Left ventricle myocardium inferior (tissue), 1 donor: ENCODE results near the gene DDX10. TPM values are rescaled to one million over a fixed set of nuclear protein-coding genes. Genes with fewer than 3 reads are reported as not detected.

Experiments used
- DNase-seq: peaks from one replicate; pipeline ENCODE4 v3.0.0-alpha.2; 2020
- H3K27ac ChIP-seq: fragments of 200-600 bp; replicated peaks from 2 replicates; pipeline ENCODE4 v1.8.0; 2021
- H3K27me3 ChIP-seq: fragments of 200-600 bp; 2 replicates; pipeline ENCODE4 v1.8.0; 2021; ENCODE audit warnings: low read depth
- H3K36me3 ChIP-seq: fragments of 200-600 bp; 2 replicates; pipeline ENCODE4 v1.8.0; 2021
- H3K4me1 ChIP-seq: fragments of 200-600 bp; 2 replicates; pipeline ENCODE4 v1.8.0; 2021
- H3K4me3 ChIP-seq: fragments of 200-600 bp; 2 replicates; pipeline ENCODE4 v1.8.0; 2021; ENCODE audit warnings: mild to moderate bottlenecking, moderate library complexity
- H3K9me3 ChIP-seq: fragments of 200-600 bp; replicated peaks from 2 replicates; pipeline ENCODE4 v1.8.0; 2021
- intact Hi-C: fragments of 100-400 bp; cut with micrococcal nuclease; formaldehyde crosslinking; loops from one replicate; pipeline ENCODE4 v1.11.0; 2022
- total RNA-seq: library from RNA; stranded (reverse); fragmentation: NEBNext Ultra II Directional; extraction: Animal tissue kit (Norgen Biotek cat#: 25700); gene quantifications from one replicate; pipeline ENCODE4 v1.2.1, GENCODE V29; 2021
- TF ChIP-seq, protein P1 (sequence below): fragments of 200-600 bp; IDR thresholded peaks from 2 replicates; pipeline ENCODE4 v1.8.0; 2021; ENCODE audit warnings: antibody characterized with exemption, mild to moderate bottlenecking, borderline replicate concordance
- donor health status: DM: no; HTN: yes; CAD: no; lungs with severe emphysema.

DDX10 gene
- total RNA-seq, 1 donor from 2014 or later: 11.7 TPM

DNA sequence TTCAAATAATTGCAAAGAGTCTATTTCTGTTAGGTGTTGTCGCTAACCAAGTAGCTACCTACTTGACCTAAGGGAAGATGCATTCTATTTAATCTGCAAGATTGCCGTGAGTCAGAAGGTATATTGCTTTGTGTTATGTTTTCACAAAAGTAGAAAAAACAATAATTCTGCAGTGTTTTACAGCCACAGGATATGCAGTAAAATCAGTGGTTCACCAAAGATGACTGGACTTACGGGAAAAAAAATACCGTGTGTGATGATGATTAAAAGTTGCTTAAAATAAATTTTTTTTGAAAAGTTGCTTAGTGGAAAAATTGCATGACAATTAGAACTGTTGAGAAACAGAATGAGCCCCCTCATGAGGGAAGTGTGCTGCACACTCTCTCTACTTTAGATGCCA is 209.1 kb downstream of the DDX10 start:
- H3K27me3 ChIP-seq: no peaks in the 10 kb centered on the region
- TF ChIP-seq, protein P1, sequence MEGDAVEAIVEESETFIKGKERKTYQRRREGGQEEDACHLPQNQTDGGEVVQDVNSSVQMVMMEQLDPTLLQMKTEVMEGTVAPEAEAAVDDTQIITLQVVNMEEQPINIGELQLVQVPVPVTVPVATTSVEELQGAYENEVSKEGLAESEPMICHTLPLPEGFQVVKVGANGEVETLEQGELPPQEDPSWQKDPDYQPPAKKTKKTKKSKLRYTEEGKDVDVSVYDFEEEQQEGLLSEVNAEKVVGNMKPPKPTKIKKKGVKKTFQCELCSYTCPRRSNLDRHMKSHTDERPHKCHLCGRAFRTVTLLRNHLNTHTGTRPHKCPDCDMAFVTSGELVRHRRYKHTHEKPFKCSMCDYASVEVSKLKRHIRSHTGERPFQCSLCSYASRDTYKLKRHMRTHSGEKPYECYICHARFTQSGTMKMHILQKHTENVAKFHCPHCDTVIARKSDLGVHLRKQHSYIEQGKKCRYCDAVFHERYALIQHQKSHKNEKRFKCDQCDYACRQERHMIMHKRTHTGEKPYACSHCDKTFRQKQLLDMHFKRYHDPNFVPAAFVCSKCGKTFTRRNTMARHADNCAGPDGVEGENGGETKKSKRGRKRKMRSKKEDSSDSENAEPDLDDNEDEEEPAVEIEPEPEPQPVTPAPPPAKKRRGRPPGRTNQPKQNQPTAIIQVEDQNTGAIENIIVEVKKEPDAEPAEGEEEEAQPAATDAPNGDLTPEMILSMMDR: no peak
- peaks cover 11% of the 10 kb centered on the region for H3K4me1 ChIP-seq
- H3K36me3 ChIP-seq: no peaks in the 10 kb centered on the region
- H3K9me3 ChIP-seq: no peaks in the 10 kb centered on the region
- no peak for DNase-seq
- intact Hi-C loops: no loop called here
- H3K27ac ChIP-seq: no peak overlapping the region
- no peak overlapping the region for H3K4me3 ChIP-seq

DNA sequence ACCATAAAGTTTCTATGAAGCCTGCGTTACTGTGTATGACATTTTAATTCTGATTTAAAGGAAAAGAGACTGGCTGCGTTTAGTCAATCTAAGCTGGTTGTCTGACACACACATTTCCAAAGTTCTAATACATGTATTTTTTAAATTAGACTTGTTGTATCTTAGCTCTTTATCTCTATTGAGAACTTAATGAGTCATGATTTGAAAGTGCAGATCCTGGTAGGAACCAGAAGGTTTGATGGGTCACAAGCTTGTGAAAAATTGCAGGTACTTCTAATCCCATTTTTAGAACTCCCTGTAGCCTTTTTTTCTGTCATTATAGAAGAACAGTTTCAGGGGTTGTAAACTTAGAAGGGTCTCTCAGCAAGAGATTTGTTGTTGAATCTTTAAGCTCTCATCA is 210.3 kb downstream of the DDX10 start:
- no peak overlapping the region for H3K4me3 ChIP-seq
- no peak overlapping the region for H3K27ac ChIP-seq
- H3K4me1 ChIP-seq: peaks cover 7% of the 10 kb centered on the region
- DNase-seq: no peak
- H3K9me3 ChIP-seq: no peaks in the 10 kb centered on the region
- TF ChIP-seq, protein P1: no peak
- intact Hi-C loops: no loop called here
- no peaks in the 10 kb centered on the region for H3K27me3 ChIP-seq
- no peaks in the 10 kb centered on the region for H3K36me3 ChIP-seq

DNA sequence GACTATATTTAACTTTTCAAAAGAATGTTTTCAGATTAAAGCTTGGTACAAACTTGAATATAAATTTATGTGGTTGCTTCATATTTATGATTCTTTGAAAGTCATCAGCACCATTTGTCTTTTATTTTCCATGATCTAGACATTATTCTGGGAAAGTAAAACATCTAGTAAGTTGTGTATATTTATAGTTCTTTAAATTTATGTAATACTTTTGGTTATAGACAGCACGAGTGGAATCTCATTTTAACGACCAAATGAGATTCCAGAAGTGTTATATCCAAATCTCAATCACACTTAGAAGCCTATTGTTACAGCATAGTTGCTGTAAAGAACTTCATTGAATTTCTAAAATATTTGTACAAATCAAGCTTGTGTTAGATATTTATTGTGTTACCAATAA is 212.3 kb downstream of the DDX10 start:
- TF ChIP-seq, protein P1: no peak
- Histone ChIP-seq H3K4me3 (no peak overlapping the region), H3K27me3 (no peaks in the 10 kb centered on the region), H3K36me3 (no peaks in the 10 kb centered on the region), H3K9me3 (no peaks in the 10 kb centered on the region), H3K4me1 (no peaks in the 10 kb centered on the region), H3K27ac (no peak overlapping the region)
- DNase-seq: no peak
- intact Hi-C loops: no loop called here

DNA sequence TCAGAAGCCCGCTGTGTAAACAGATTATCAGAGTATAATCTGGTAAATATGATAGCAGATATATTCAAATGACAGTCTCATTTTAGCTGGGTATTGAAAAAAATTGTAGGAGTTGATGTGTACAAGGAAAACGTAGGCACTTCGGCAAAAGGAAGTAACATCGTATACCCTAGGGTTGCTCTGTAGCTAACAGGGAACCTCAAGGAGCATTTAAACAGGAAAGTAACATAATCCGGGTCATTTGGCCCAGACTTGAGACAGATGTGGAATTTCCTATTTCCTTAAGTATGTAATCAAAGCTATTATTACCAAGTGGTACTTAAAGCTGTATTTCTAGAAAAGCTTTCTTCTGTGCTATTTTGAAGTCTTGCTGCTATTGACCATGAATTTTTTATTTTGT is 215.6 kb downstream of the DDX10 start:
- Histone ChIP-seq H3K4me3 (no peak overlapping the region), H3K27me3 (no peaks in the 10 kb centered on the region), H3K27ac (no peak overlapping the region), H3K4me1 (no peaks in the 10 kb centered on the region), H3K9me3 (no peaks in the 10 kb centered on the region), H3K36me3 (no peaks in the 10 kb centered on the region)
- TF ChIP-seq, protein P1: no peak
- DNase-seq: no peak
- intact Hi-C loops: no loop called here

DNA sequence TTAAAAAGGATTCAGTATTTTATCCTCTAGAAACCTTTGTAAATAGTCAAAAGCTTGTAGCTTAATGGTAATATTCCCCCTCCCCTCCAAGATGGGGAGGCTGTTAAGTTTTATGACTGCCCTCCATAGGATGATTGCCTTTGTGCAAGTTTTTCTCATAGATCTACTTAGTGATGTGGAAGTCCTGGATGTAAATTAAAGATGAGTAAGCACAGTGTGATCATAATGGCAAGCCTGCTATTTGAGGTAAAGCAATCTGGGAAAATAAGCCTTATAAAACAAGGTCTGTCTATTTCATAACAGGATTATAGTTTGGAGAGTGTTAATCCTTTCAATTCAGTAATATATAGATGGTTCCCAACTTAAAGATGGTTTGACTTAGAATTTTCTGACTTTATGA is 216.3 kb downstream of the DDX10 start:
- Histone ChIP-seq H3K4me3 (no peak overlapping the region), H3K27ac (no peak overlapping the region), H3K27me3 (no peaks in the 10 kb centered on the region), H3K36me3 (no peaks in the 10 kb centered on the region), H3K4me1 (no peaks in the 10 kb centered on the region), H3K9me3 (no peaks in the 10 kb centered on the region)
- DNase-seq: no peak
- intact Hi-C loops: no loop called here
- TF ChIP-seq, protein P1: no peak

DNA sequence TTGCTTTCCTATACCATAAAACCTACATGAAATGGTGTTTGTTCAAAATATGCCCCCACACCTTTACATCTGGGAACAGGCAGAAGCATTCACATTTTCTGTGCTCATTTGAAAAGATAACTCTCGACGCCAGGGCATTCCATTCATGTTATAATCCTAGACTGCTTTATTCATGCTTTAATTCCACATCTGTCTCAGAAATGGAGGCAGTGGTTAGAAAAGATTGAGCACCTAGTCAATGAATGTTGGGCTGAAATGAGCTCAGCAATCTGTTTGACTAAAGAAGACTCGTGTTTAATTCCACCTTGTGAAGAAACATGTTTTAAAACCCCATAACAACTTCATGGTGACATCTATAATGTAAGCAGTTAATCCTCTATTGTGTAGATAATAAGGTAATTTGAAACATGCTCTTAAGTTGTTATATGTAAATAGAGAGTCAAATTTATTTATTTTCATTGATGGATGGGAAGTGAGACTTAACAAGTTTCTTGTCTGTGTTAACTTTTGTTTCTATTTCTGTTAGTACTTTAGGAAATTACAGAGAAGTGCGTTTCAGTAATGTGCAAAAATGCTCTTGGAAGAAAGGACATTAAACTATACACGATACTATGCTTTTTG is 217.5 kb downstream of the DDX10 start:
- Histone ChIP-seq H3K27ac (no peak overlapping the region), H3K36me3 (no peaks in the 10 kb centered on the region), H3K4me1 (peaks cover 5% of the 10 kb centered on the region), H3K4me3 (no peak overlapping the region), H3K9me3 (no peaks in the 10 kb centered on the region), H3K27me3 (no peaks in the 10 kb centered on the region)
- intact Hi-C loops: no loop called here
- DNase-seq: no peak
- TF ChIP-seq, protein P1: no peak
